Astrocyte (in vitro differentiated cells and primary cell): ENCODE measurements around the gene SHB. TPM values are rescaled to one million over a fixed set of nuclear protein-coding genes. Genes with fewer than 3 reads are reported as not detected.

Source experiments
- DNase-seq: peaks from one replicate; pipeline ENCODE4 v3.0.0-alpha.2; 2010; ENCODE audit warnings: low read depth
- FAIRE-seq: peaks from 2 replicates; lab custom pipeline; 2011; peaks lifted over from hg19 to GRCh38; lab: Jason Lieb, UNC
- H2AFZ ChIP-seq: 2 replicates; pipeline ENCODE4 v1.6.0; 2012; ENCODE audit warnings: low read depth, low read length, inconsistent platforms
- H3K27ac ChIP-seq: 2 replicates; pipeline ENCODE4 v1.5.1; 2011; ENCODE audit warnings: low read depth, low read length, inconsistent platforms
- H3K27me3 ChIP-seq: 2 replicates; pipeline ENCODE4 v1.6.0; 2011; ENCODE audit warnings: low read length, inconsistent platforms; ENCODE audit not compliant: insufficient read depth
- H3K36me3 ChIP-seq: 2 replicates; pipeline ENCODE4 v1.5.1; 2011; ENCODE audit warnings: low read length, inconsistent platforms; ENCODE audit not compliant: insufficient read depth
- H3K4me1 ChIP-seq: 2 replicates; pipeline ENCODE4 v1.5.1; 2011; ENCODE audit warnings: low read length, inconsistent platforms; ENCODE audit not compliant: insufficient read depth
- H3K4me2 ChIP-seq: 2 replicates; pipeline ENCODE4 v1.6.0; 2012; ENCODE audit warnings: low read length, inconsistent platforms
- H3K4me3 ChIP-seq: 2 replicates; pipeline ENCODE4 v1.5.1; 2011; ENCODE audit warnings: low read depth, mild to moderate bottlenecking, low read length, inconsistent platforms; ENCODE audit not compliant: insufficient read depth
- H3K79me2 ChIP-seq: 2 replicates; pipeline ENCODE4 v1.6.0; 2012; ENCODE audit warnings: mild to moderate bottlenecking, low read length, inconsistent platforms; ENCODE audit not compliant: insufficient read depth
- H3K9ac ChIP-seq: 2 replicates; pipeline ENCODE4 v1.6.0; 2012; ENCODE audit warnings: mild to moderate bottlenecking, low read length, inconsistent platforms
- H3K9me3 ChIP-seq: 2 replicates; pipeline ENCODE4 v1.5.1; 2012; ENCODE audit warnings: low read depth, mild to moderate bottlenecking, low read length, inconsistent platforms; ENCODE audit not compliant: insufficient read depth
- H4K20me1 ChIP-seq: 2 replicates; pipeline ENCODE4 v1.6.0; 2012; ENCODE audit warnings: low read length, inconsistent platforms; ENCODE audit not compliant: insufficient read depth
- H3K27ac Mint-ChIP-seq: one replicate; pipeline ENCODE4 v1.8.0; 2021; ENCODE audit warnings: mild to moderate bottlenecking, mixed read lengths; ENCODE audit not compliant: unreplicated experiment
- H3K27me3 Mint-ChIP-seq: one replicate; pipeline ENCODE4 v1.8.0; 2021; ENCODE audit warnings: low read depth, mixed read lengths; ENCODE audit not compliant: unreplicated experiment
- H3K36me3 Mint-ChIP-seq: one replicate; pipeline ENCODE4 v1.8.0; 2021; ENCODE audit warnings: low read depth, mixed read lengths; ENCODE audit not compliant: unreplicated experiment
- H3K4me1 Mint-ChIP-seq: one replicate; pipeline ENCODE4 v1.8.0; 2021; ENCODE audit warnings: low read depth, mixed read lengths; ENCODE audit not compliant: unreplicated experiment
- H3K4me3 Mint-ChIP-seq: one replicate; pipeline ENCODE4 v1.8.0; 2021; ENCODE audit warnings: mild to moderate bottlenecking, moderate library complexity, mixed read lengths; ENCODE audit not compliant: unreplicated experiment
- H3K9me3 Mint-ChIP-seq: one replicate; pipeline ENCODE4 v1.8.0; 2021; ENCODE audit warnings: mild to moderate bottlenecking, mixed read lengths; ENCODE audit not compliant: unreplicated experiment
- CTCF ChIP-seq: IDR thresholded peaks from 2 replicates; pipeline ENCODE4 v1.5.1; 2011; ENCODE audit warnings: low read depth, mild to moderate bottlenecking, inconsistent platforms, low read length, moderate library complexity; ENCODE audit not compliant: insufficient read depth
- EZH2 ChIP-seq: IDR thresholded peaks from 2 replicates; pipeline ENCODE4 v1.6.1; 2012; ENCODE audit warnings: mild to moderate bottlenecking, low read length, inconsistent platforms; ENCODE audit not compliant: insufficient read depth
- total RNA-seq: library from RNA; stranded (reverse); gene quantifications from 2 replicates; pipeline ENCODE4 v1.2.1, GENCODE V29; 2021

Gene SHB
- total RNA-seq, 1 donor from 2014 or later, result 53.4 TPM

- no peak for DNase-seq
- no peaks in the 10 kb centered on the region for H3K27me3 Mint-ChIP-seq
- Histone ChIP-seq H3K36me3 (no peaks in the 10 kb centered on the region), H3K9ac (peak overlapping the region; percentile 61), H3K4me2 (peak overlapping the region; percentile 58), H4K20me1 (peaks cover 69% of the 10 kb centered on the region), H3K9me3 (no peaks in the 10 kb centered on the region), H3K4me1 (peaks cover 51% of the 10 kb centered on the region), H3K4me3 (no peak overlapping the region), H3K27ac (peak overlapping the region; percentile 57), H3K79me2 (peaks cover 99% of the 10 kb centered on the region), H2AFZ (no peak overlapping the region), H3K27me3 (no peaks in the 10 kb centered on the region)
- no peaks in the 10 kb centered on the region for H3K9me3 Mint-ChIP-seq
- peak overlapping the region; percentile 68 for H3K4me3 Mint-ChIP-seq
- TF ChIP-seq EZH2, result no peak
- TF ChIP-seq CTCF, result no peak
- FAIRE-seq, result no peak
- peaks cover 84% of the 10 kb centered on the region for H3K4me1 Mint-ChIP-seq
- peaks cover 10% of the 10 kb centered on the region for H3K36me3 Mint-ChIP-seq
- H3K27ac Mint-ChIP-seq, result peak overlapping the region; percentile 100
These were observed 29.7 kb downstream of the SHB start for GRCh38 chr9:38039090-38039906.

GRCh38 chr9:38038307-38039089, 30.5 kb downstream of the SHB start:
- peak overlapping the region; percentile 68 for H3K4me3 Mint-ChIP-seq
- TF ChIP-seq EZH2 (no peak), CTCF (no peak)
- DNase-seq (no peak), FAIRE-seq (no peak)
- Histone ChIP-seq H2AFZ (no peak overlapping the region), H3K4me2 (peak overlapping the region; percentile 58), H3K79me2 (peaks cover 99% of the 10 kb centered on the region), H3K9ac (peak overlapping the region; percentile 61), H3K27ac (peak overlapping the region; percentile 57), H4K20me1 (peaks cover 72% of the 10 kb centered on the region), H3K4me3 (no peak overlapping the region), H3K27me3 (no peaks in the 10 kb centered on the region), H3K36me3 (no peaks in the 10 kb centered on the region), H3K9me3 (no peaks in the 10 kb centered on the region), H3K4me1 (peaks cover 51% of the 10 kb centered on the region)
- H3K4me1 Mint-ChIP-seq, result peaks cover 89% of the 10 kb centered on the region
- peak overlapping the region; percentile 100 for H3K27ac Mint-ChIP-seq
- no peaks in the 10 kb centered on the region for H3K27me3 Mint-ChIP-seq
- H3K36me3 Mint-ChIP-seq, result peaks cover 10% of the 10 kb centered on the region
- no peaks in the 10 kb centered on the region for H3K9me3 Mint-ChIP-seq
